Measurements from ENCODE around the gene ADAMTS14.

DNA sequence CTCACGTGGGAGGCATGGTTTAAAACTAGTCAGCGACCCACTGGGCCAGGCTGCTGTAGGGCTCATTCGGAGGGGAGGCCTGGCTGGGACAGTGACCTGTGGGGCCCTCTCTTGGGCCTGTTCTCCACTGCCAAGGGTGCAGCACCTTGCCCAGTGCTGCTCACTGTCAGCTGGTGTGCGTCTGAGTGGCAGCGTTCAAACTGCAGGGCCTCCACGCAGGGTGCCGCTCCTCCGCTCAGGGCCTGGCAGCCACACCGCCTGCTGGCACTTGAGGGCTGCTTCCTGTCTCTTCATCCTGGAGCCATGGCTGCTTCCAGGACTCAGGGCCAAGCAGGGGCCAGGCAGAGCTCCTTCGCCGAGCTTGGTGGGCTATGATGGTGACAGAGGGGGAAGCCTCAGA, 18.3 kb downstream of the ADAMTS14 start:
- TF ChIP-seq CTCF (IDR thresholded peaks at IDR 0.05) (no peak), ZFX (IDR thresholded peaks at IDR 0.05; ENCODE audit: borderline replicate concordance) (no peak)

Data from 22Rv1 (cell line).